ENCODE results near the gene TMEM63C.

- TF ChIP-seq POLR2A (IDR thresholded peaks at IDR 0.05) (no peak), CTCF (IDR thresholded peaks at IDR 0.05) (no peak)
Measured at GRCh38 chr14:77238996-77239395, 57.4 kb downstream of the TMEM63C start.
